Stimulated activated CD8-positive, alpha-beta memory T cell treated with anti-CD3 and anti-CD28 coated beads, Interleukin-2, amount 100 ng/mL, for 48 hours (primary cell): Measurements from ENCODE around the gene SGMS2.

Experiments used
- DNase-seq, 2 donors: peaks; one replicate each; pipeline ENCODE4 v3.0.0-alpha.2; 2020; ENCODE audit warnings: low read depth in 2 of 2

Gene SGMS2

DNA sequence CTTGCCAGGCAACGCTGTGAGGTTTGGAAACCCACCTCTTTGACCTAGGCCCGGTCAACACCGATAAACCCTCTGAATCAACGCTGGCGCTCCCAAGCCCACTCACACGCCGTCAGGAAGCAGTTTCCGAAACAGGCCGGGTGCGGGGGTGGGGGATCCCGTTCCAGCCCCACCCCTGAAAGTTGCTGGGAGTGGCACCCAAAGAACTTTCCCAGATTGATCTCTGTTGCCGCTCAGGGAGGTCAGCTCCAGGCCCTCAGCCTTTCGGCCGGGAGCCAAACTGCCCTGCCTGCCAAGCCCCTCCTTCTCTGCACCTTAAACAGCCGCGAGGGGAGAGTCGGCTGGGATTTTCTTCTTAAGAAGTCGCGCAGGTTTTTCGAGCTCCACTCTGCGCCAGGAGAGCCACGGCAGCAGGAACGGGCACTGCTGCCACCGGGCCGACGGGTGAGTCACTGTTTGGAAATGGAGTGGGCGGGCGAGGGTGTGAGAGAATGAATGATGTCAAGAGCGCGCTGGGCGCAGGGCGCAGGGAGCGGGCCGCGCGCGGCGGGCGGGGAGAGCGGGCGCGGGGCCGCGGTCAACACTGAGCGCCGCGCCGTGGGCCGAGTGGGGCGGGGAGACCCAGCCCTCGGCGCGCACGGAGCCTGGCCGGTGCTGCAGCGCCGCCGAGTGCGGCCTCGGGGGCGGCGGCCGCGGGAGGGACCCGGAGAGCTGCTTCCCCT is at the start of gene SGMS2:
Gene SGMS2 (plus strand): TSS at position 583 of the 722 bp plus-strand sequence. CDS start 70,622 bp downstream, outside the sequence.
- DNase-seq, result peak; percentile 55 to 59

DNA sequence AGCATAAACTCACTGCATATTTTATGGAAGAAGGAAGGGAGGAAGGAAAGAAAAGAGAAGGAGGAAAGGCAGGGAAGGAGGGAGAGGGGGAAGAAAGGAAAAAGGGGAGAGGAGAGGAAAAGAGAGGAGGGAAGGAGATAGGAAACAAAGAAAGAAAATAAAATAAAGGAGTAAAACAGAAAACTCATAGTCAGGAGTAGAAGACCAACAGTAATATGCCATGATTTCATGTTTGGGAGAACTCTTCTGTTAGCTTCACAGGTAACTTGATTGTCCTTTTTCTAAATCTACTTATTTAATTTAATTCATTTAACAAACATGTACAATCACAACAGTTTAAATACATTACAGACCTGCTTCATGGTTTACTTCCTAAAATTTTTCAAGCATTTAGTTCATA is 46.8 kb upstream of the SGMS2 start:
- no peak for DNase-seq

DNA sequence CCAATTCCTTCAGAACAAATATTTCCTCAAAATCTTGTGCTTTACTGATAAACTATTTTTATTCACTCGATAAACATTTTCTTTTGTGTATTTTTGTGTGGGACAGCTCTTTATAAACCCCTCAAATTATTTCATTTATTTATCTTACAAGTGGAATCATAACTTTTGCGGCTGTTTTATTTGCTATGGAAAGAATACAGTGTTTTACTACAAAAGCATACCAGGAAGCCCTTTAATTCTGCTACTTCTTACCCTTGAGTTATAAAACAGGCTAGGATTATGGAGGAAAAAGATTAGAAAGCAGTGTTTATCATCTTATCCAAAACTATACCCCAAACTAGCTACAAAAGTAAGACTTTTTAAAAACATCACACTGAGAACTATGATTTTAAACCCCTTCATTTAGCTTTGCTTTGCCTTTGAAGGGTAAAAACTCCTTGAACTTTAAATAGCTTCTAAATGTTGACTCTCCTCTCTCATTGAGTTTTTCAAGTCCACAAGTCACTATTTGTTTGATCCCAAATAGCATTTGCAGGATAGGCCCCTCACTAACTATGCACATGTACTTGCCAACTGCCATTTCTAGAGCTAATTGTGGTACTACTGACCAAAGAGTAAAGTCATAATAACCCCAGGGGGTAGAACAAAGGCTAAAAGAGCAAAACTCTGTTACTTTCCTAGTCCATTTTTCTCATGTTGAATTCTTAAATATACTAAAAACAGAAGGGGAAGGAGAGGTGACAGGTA is 45.8 kb upstream of the SGMS2 start:
- no peak for DNase-seq

DNA sequence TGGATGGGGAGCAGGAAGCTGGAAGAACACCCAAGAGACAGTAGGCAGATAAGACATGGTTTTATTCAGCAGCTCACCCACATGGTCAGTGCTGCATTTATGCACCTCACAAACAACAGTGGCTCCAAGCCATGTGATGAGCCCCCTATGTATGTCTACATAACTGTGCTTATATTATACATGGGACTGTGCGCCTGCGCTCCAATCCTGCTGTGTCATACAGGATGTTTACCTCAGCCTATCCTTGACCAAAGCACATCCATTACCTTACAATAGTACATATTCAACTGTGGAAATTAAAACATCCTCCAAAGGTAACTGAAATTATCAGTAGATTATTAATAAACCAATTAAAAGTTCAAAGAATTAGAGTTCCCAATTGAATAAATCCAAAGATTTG is 44.1 kb upstream of the SGMS2 start:
- no peak for DNase-seq

DNA sequence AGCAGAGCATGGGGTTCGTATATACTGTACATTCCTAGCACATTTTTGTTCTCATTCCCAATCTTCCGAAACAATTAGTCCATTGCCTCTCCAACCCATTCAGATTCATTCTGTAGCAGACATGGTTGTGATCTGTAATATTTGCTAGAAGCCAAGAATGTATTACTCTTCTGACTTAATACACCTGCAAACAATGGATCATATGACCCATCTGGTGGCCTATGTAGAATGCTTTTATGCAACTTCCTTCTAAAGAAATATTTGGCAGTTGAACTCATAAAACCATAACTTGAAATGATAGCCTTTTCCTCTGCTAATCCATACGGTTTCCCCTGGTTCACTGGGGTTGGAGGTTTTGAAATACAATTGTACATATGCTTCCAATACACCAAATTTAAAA is 32.8 kb upstream of the SGMS2 start:
- DNase-seq, result no peak

DNA sequence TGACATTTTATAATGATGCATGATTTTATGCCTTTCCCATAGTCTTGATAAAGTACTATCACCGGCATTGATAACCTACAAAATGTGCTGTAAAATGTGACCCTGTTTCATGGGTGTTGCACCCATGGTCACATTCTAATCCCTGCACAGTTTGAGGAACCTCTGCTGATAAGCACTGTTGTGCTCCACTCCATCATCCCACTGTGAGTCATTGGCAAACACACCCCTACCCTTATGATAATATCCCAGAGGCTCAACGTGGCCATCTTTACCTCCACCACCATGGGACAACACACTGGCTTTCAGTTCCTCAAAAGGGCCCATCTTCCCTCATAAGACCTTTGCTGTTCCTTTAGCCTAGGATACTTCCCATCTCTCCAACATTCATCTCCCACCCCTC is 32.0 kb upstream of the SGMS2 start:
- DNase-seq, result no peak

DNA sequence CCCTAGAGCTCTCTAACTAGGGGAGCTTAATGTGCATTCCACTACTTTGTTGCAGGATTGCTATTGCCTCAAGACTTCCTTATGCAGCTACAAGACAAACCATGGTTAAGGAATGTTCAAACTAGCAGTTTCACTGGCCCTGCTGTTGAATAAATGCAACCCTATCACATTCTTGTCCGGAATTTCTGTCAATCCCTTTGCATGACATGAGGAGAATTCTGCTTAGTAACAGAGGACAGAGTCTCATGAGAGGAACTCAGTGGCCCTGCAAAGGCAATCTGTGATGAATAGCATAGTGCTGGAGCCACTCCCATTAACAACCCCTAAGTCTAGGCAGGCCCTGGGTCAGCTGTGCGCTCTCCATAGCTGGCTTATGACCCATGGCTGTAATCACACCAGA is 30.7 kb upstream of the SGMS2 start:
- no peak for DNase-seq

DNA sequence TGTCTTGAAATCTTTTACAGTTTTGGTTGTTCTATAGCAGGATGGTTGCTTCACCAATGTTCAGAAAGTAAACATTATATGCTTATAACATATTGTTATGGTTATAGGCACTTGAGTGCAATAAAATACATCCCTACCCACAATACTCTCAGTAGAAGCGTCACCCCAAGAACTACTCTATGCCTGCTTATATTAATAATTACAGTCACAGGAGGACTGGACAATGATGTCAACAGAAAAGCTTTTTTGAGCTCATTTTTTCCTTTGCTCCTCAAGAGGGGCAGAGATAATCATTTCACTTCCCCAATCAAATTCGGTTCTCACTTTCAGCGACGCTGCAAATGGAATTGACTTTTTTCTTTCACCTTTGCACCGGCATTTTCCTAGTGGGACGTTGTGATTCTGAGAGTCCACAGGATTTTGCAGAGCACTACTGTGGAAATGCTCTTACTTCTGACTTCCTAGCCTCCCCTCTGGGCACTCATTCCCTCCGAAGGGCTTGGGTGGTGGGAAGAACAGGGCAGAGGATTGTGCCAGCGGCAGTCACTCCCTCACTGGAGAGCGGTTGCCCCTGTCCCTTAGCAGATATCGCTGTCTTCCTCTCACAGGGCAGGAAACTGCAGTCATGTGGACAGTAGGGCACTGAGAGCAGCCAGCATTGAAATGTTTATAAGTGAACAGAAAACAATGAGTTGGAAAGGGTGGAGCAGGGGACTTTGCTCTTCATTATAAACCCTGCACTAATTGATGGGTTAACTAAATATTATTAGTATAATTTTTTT is 24.9 kb upstream of the SGMS2 start:
- DNase-seq, result no peak

DNA sequence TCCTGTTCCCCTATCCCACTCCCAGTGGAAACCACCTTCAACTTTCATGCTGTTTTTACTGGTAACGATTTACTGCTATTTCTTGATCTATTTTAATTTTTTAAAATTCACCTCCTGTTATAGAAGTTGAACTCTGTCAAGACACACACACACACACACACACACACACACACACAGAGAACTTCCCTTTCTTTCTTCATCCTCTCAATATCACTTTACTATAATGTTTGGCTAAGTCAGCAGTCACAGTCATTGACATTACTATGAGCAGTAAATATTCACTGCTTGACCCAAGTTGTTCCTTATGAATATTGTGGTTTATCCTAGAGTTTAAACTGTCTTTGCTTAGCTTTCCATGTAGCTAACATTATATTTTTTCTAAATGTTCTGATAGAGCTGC is 24.0 kb upstream of the SGMS2 start:
- DNase-seq, result no peak

DNA sequence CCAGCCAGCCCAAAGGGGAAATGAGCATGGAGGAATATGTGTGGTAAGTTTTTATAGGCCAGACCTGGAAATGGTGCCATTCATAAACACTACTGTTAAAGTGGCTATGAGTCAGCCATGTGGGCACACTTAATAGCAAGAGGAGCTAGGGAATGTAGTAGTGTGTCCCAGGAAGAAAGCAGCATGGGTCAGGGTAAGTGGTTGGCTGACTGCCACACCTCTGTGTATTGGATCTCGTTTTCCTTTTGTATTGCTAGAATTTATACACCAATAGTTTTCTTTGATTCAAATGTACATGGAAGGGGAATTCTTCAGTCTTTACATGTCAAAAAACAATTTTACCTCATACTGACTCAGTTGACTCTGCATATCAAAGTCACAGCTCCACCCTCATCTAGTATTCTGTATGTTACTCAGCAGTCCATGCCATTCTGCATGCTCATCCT is 22.9 kb upstream of the SGMS2 start:
- no peak for DNase-seq

DNA sequence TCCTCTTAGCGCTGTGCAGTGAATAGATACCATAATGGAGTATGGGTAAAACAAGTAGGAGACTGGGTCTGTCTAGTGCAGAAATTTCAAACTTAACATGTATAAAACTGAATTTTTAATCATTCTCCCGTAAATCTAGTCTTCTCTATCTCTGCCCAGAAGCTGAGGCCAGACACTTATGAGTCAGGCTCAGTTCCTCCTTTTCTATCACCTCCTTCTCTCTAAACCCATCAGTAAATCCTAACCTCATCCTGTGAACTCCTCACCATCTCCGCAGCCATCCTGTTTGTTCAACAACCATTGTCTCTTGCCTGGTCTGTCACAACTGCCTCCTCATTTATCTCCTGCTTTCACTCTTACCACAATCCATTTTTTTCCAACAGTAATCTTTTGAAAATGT is 19.8 kb upstream of the SGMS2 start:
- DNase-seq, result no peak

DNA sequence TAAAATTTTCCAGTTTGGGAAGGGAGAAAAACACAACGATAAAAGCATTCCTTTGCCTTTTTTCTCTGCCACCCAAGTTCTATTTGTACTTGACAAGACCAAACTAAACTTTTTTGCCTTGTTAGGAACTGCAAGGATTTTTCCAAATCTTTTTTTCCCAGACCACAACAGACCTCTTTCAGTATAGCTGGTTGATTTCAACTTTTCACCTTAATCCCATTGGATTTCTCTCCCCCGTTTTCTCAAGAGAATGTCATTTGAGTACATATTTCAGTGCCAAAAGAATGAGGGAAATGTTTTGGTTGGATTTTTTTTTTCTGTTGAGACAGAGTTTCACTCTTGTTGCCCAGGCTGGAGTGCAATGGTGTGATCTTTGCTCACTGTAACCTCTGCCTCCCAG is 18.5 kb upstream of the SGMS2 start:
- DNase-seq, result no peak

DNA sequence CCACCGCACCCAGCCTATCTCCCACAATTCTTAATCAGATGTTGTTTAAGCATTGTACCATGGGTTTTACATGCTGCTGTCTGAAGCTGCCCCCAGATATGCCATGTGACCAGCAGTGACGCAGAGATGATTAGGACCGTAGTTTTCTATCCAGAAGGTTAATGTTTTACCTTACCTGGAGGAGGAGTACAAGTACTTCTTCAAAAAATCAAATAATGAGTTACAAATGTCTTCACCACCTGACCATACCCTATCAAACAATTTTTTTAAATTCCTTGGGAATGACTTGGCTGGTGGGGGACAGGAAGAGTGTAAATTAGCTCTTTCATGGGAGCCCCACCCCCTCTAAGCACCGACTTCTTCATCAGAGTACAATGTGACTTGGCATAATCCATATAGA is 16.2 kb upstream of the SGMS2 start:
- DNase-seq, result no peak

DNA sequence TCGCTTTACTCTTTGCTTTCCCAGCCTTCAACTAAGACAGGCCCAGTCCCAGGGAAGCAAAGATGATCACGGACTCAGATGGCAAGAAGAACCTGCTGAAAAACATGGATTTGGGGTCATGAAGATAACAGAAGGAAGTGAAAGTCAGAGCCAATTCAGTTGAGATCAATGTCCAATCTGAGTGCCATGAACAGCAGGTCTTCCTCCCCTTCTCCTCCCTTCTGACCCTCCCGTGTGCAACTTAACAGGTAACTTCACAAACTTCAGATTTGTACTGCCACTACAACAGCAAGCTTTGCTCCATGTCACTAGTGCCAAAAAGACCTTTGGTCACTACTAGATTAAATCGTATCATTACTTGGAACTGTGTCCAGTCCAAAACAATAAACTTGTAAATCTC is 15.5 kb upstream of the SGMS2 start:
- DNase-seq, result no peak

DNA sequence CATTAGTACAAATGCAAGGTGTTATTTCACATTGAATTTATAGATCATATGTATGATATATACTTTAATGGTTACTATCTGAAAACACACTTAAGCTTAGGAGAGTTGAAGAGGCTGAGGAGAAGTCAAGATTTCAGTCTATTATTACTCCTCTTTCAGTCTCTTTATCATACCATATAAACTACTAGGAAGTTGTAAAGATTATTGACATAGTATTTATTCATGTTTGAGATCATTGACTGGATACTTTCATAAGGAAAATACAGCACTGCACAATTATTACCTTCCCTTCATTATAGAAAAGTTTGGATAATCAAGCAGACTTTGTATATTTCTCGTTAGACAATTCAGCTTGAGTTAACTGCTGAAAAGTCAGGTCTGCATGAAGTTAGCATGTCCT is 10.0 kb upstream of the SGMS2 start:
- no peak for DNase-seq

DNA sequence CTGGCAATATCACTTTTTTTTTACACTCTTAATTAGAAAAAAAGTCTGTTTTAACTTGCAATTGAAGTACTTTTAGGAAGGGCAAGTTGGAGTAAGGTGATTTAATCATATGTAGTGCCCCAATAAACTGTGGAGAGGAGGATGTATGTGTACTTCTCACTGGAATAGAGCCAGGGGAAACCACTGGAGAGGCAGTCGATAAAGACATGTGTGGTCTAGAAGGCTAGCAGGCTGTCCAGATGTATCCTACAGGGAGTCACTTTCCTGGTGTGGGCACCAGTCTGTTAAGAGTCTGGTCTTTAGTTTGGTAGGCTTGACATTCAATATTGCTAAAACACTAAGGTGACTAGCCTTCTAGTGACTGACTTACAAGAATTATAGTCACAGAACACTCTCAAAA is 9.6 kb upstream of the SGMS2 start:
- DNase-seq, result no peak

DNA sequence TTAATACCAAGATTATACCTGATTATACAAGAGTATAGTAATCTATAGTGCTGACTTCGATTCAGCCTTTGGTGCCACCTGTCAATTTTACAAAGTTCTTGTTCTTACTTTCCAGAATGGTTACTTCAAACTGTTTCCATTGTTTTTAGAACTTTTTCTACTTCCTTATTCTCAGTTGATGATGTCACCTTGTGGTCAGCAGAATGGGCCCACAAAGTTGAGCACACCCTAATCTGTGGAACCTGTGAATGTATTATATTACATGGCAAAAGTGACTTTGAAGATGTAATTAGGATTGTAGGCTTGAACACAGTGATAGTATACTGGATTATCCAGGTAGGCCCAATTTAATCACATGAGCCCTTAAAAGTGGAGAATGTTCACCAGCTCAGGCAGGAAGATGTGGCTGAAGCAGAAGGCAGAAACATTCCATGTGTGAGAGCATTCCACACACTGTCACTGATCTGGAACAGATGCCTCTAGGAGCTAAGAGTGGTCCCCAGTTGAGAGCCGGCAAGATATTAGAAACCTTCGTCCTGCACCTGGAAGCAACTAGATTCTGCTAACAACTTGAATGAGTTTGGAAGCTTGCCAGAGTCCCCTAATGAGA is 6.3 kb upstream of the SGMS2 start:
- DNase-seq, result no peak

DNA sequence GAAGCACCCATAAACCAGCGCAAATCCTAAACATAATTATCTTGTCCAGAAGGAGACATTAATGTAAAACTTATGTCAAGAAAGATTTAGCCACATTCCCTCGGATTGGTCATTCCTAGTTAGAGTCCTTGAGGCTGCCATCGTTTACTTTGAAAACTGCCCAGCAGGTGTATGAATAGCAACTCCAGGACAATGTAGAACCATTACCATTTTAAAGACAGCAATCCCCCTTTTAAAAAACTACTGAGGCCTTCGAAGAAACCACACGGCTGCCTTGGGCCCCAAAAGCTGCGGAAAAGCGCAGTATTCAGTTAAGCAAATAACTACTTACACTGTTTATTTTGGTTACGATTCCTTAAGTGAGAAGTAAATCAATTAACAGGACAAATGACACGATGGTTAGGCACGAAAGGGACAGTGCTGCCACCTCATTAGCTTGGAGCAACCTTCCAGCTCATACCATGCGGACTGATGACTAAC is 822 bp upstream of the SGMS2 start:
- no peak for DNase-seq

DNA sequence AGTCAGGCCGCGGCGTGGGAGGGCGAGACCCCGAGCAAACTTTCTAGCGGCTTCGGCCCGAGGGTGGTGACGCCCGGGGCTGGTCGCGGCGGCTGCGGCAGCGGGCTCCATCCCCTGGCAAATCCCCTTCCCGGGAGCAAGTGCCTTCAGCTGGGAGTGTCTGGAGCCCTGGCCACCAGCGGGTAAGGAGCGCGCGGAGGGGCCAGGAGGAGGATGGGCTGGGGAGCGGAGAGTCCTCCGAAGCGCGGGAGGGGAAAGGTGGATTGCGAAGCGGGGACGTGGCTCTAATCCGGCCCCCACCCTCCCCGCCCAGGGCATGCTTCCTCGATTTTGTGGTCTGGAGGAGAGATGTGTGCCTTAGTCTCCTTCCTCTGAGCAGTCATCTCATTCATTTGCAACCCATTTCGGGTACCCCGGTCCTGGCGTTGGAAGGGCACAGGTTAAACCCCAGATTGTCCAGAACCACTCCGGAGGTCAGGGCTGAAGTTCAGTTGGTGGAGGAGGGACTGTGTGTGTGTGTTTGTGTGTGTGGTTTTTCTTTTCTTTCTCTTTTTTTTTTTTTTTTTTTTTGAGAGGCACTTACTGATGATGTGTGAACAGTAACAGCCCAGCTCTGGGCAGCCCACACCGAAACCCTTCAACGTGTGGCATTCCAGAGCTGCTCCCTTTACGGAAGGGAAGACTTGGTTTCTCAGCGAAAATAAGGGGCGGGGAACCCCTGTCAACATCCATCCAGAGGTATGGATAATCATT is 516 bp downstream of the SGMS2 start:
- DNase-seq, result no peak

DNA sequence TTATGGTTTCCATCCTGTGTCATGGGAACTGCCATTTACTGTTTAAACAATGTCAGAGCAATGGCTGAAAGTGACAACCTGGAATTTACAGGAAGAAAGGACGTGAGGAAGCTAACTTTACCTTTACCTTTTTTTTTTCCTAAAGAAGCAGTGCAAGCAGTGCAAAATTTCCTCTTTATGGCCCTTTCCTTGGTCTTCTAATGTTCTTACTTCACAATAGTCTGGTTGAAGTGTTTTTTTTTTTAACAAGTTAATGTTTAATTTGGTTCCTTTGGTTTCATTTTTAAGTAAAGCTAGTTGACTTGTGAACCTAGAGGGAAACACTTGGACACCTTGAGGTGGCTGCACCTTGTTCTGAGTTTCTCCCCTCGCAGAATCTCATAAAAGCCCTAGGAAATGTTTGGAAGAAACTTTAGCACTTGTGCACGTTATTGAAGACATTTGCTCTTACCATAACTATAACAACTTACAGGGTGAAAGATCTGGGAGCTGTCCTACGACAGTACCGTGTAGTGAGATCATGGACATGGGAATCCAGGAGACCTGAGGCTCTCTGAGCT is 1.8 kb downstream of the SGMS2 start:
- no peak for DNase-seq
